KG1 (cell line): ENCODE measurements around the gene IFNAR2.
"Not testable (repeated sequence)": the region's sequence is repeated elsewhere in the genome, so short reads cannot be mapped to it uniquely, and the experiment has no call there.

Experiments
- DNase-seq: peaks from one replicate; lab custom pipeline; 2025; lab: John Stamatoyannopoulos, UW

Gene IFNAR2

DNA sequence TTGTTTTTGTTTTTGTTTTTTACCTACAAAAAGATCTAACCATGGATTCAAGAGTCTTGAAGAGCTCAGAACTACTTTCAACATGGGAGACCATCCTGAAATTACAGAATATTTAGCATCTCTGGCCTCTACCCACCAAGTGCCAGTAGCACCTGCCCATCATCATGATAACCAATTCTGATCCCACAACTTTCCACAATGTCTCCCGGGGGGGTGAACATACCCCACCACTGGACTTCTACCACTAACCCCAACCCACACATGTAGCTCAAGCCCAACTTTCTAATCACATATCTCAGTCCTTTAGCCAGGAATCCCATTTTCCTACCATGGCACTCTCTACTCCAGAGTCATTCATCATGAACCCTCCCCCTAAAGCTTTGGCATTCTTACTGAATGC lies 15.7 kb upstream of the IFNAR2 start:
- DNase-seq: no peak

GRCh38 chr21:33217138-33217520 lies 12.6 kb upstream of the IFNAR2 start:
- DNase-seq: no peak

- no peak for DNase-seq
Observed at GRCh38 chr21:33219300-33219699, 10.4 kb upstream of the IFNAR2 start.

DNA sequence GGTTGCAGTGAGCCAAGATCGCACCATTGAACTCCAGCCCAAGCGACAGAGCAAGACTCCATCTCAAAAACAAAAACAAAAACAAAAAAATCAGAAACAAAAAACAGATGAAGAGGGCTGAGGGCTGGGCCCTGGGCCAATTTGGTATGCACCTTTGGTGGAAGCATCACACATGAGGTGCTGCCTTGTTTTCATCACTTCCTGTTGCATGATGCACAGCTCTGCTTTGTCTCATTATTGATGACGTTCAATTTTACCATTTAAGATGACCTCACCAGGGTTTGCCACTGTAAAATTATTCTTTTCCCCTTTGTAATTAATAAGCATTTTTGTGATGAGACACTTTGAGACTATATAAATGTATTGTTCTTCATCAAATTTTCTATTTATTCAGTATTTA lies 9.8 kb upstream of the IFNAR2 start:
- no peak for DNase-seq

GRCh38 chr21:33225376-33225775 lies 4.4 kb upstream of the IFNAR2 start:
- not testable (repeated sequence) for DNase-seq

GRCh38 chr21:33228455-33228854 lies 1.3 kb upstream of the IFNAR2 start:
- no peak for DNase-seq

- DNase-seq: no peak
Observed at GRCh38 chr21:33229099-33229783, 497 bp upstream of the IFNAR2 start.

GRCh38 chr21:33230545-33231324 lies 997 bp downstream of the IFNAR2 start:
- DNase-seq: no peak

GRCh38 chr21:33231526-33231925 lies 1.8 kb downstream of the IFNAR2 start:
- no peak for DNase-seq

- no peak for DNase-seq
Observed at GRCh38 chr21:33232291-33233034, 2.7 kb downstream of the IFNAR2 start.

DNA sequence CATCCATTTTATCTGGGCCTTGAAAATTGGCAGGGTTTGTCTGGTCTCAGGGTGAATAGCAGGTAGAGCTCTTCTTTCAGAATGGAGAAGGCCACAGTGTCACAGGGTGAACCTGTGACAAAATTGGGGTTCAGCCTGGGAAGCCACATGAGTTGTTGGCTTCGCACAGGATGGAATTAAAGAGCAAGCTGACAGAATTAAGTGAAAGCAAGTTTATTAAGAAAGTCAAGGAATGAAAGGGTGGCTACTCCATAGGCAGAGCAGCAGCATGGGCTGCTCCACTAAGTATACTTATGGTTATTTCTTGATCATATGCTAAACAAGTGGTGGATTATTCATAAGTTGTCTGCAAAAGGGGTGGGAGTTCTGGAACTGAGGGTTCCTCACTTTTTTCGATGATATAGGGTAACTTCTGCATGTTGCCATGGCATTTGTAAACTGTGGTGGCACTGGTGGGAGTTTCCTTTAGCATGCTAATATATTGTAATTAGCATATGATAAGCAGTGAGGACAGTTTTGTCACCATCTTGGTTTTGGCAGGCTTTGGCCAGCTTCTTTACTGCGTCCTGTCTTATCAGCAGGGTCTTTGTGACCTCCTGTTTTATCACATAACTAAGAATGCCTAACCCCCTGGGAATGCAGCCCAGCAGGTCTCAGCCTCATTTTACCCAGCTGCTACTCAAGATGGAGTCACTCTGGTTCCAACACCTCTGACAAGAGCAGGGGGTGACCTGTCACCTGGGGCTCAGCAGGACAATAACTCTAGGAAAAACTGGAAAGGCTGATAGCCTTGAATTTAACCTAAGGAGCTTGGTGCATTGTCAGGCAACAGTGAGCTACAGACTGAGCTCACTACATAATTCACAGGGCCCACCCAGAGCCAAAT lies 5.1 kb downstream of the IFNAR2 start:
- DNase-seq: no peak

DNA sequence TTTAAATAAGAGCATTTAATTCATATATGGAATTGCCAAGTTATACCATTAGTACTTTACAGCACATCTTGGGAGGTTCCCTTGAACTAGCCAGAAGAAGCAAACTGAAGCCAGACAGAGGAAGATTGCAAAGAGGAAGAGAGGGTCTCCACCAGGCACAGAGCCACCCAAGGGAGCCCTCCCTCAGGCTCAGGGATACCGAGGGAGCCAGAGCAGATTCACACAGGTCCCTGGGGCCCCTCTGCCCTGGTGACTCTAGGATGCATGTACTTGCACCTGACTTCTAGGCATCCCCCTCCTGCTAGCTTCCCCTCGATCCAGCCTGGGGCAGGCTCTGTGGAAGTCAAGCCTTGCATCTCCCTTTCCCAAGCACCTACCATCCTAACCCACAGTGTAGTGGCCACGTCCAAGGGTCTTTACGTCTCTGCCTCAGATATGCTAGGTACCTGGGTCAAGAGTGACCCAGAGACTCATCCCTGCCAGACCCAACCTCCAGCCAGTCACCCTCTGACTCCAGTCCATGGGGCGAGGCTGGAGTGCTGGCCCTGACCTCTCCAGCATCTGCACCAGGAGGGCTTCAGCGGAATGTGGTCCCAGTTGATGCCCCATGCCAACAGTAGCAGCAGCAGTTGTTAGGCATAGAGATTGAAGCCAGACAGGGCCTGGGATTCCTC lies 6.4 kb downstream of the IFNAR2 start:
- DNase-seq: no peak

DNA sequence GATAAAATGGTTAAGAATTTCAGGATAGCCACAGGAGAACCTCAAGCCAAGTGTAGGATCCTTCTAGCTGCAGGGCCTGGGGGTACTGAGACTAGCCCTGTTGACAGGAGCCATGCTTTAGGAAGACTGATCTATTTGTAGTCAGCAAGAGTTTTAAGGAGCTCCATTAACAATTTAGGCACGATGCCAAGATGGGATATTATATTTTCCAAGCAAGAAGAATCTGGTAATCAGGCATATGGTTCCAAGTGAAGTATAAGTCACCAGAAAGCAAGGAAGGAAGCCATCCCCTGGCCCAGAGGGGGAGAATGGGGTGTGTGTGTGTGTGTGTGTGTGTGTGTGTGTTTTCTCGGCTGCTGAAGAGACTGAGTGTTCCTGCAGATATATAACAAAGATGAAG lies 7.0 kb downstream of the IFNAR2 start:
- no peak for DNase-seq

GRCh38 chr21:33237486-33237885 lies 7.7 kb downstream of the IFNAR2 start:
- no peak for DNase-seq

GRCh38 chr21:33238146-33238545 lies 8.4 kb downstream of the IFNAR2 start:
- no peak for DNase-seq

DNA sequence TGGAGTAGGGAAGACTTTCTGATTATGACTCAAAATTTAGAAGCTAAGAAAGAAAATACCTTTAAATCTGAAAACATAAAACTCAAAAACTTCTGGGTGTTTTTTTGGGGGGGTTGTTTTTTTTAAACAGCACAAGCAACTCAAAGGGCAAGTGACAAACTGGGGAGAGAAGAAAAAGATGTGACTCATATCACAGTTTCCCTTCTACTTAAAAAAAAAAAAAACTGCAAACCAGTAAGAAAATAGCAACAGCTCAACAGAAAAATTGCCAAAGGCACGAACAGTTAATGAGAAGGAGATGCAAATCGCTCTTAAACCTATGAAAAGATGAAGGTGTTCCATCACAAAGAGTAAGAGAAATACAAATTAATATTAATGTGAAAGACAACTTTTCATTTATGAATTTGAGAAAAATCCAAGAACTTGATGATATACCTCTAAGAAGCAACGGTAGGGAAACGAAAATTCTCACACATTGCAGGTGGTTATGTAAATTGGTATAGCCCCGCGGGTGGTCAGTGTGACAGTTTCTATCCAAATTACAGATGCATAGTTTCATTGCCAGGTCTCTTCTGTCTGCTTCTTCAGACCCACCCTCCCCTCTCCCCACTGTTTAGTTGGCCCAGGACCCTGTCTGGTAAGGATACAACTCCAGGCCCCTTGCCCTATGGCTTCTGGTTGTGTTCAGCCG lies 9.0 kb downstream of the IFNAR2 start:
- DNase-seq: no peak

- DNase-seq: not testable (repeated sequence)
Observed at GRCh38 chr21:33239559-33240127, 9.9 kb downstream of the IFNAR2 start.

DNA sequence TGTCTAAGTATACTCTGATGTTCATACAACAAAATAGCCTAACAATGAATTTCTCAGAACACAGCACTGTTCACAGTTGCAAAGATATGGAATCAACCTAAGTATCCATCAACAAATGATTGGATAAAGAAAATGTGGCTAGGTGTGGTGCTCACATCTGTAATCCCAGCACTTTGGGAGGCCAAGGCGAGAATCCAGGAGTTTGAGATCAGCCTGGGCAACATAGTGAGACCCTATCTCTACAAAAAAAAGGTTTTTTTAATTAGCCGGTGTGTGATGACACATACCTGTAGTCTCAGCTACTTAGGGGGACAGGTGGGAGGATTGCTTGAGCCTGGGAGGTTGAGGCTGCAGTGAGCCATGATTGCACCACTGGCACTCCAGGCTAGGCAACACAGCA lies 10.7 kb downstream of the IFNAR2 start:
- DNase-seq: no peak

GRCh38 chr21:33241846-33242245 lies 12.1 kb downstream of the IFNAR2 start:
- no peak for DNase-seq

DNA sequence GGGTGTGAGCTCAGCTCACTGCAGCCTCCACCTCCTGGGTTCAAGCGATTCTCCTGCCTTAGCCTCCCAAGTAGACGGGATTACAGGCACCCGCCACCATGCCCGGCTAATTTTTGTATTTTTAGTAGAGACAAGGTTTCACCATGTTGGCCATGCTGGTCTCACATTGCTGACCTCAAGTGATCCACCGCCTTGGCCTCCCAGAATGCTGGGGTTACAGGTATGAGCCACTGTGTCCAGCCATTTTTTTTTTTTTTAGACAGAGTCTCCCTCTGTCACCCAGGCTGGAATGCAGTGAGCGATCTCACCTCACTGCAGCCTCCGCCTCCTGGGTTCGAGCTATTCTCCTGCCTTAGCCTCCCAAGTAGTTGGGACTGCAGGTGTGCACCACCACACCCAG lies 13.1 kb downstream of the IFNAR2 start:
- not testable (repeated sequence) for DNase-seq
